HepG2 (cell line): ENCODE results near the gene BPIFB4. TPM values are rescaled to one million over a fixed set of nuclear protein-coding genes. Genes with fewer than 3 reads are reported as not detected.

Source experiments
- ATAC-seq: fragments of 200-7000 bp; cut with Tn5 transposase; 3 replicates; pipeline ENCODE4 v1.9.1; 2020; ENCODE audit warnings: mild to moderate bottlenecking, moderate library complexity
- BruUV-seq: library from RNA; stranded (reverse); fragments of 400-500 nt; replicated peaks from 2 replicates; lab custom pipeline; 2021; lab: Mats Ljungman, UMichigan
- CTCF ChIA-PET: fragments of 300-600 bp; formaldehyde crosslinking; extraction: SDS; loops from one replicate; lab custom pipeline; 2021; ENCODE audit warnings: low total read pairs, inconsistent platforms, low intra/inter-chr PET ratio; lab: Yijun Ruan, JAX
- POLR2A ChIA-PET: fragments of 350-600 bp; sonication (Branson Sonifier 250); formaldehyde crosslinking; loops from one replicate; lab custom pipeline; 2020; ENCODE audit warnings: antibody characterized with exemption, inconsistent platforms; lab: Yijun Ruan, JAX
- DNase-seq: peaks from one replicate; pipeline ENCODE4 v3.0.0-alpha.2; 2015; ENCODE audit warnings: low spot score
- FAIRE-seq: peaks from 3 replicates; lab custom pipeline; 2011; peaks lifted over from hg19 to GRCh38; lab: Jason Lieb, UNC
- H2AFZ ChIP-seq: one replicate; pipeline ENCODE4 v1.6.1; 2011; ENCODE audit warnings: low read length, inconsistent platforms
- H3K27ac ChIP-seq: fragments of 300-600 bp; 3 replicates; pipeline ENCODE4 v1.8.0; 2011; ENCODE audit warnings: mixed run types, mild to moderate bottlenecking, mixed read lengths, low read length, inconsistent platforms; ENCODE audit not compliant: insufficient read depth; ENCODE audit errors: extremely low read length
- H3K27me3 ChIP-seq, 2 experiments: fragments of 200-600 bp in 1 of 2; 2 replicates in 1 of 2; 3 replicates in 1 of 2; pipeline versions ENCODE4 v1.6.0 to v1.8.0; 2011; ENCODE audit warnings: low read length in 2 of 2, mild to moderate bottlenecking in 2 of 2, moderate library complexity in 2 of 2, inconsistent platforms in 1 of 2; ENCODE audit not compliant: insufficient read depth in 2 of 2, control insufficient read depth in 1 of 2
- H3K36me3 ChIP-seq, 2 experiments: fragments of 200-600 bp in 1 of 2; replicated peaks in 1 of 2; 2 replicates in 1 of 2; 3 replicates in 1 of 2; pipeline versions ENCODE4 v1.5.1 to v1.8.0; 2011; ENCODE audit warnings: low read length in 2 of 2, inconsistent platforms in 1 of 2; ENCODE audit not compliant: insufficient read depth in 2 of 2, control insufficient read depth in 1 of 2
- H3K4me1 ChIP-seq: 2 replicates; pipeline ENCODE4 v1.5.1; 2012; ENCODE audit warnings: low read length, inconsistent platforms; ENCODE audit not compliant: insufficient read depth
- H3K4me2 ChIP-seq: 2 replicates; pipeline ENCODE4 v1.6.0; 2011; ENCODE audit warnings: low read depth, low read length, inconsistent platforms
- H3K4me3 ChIP-seq, 3 experiments: fragments of 200-600 bp in 1 of 3; sonication (generic), shearing (Covaris generic) in 1 of 3; replicated peaks in 1 of 3; 2 replicates each; pipeline ENCODE4 v1.5.1; 2011 to 2016; ENCODE audit warnings: low read length in 3 of 3, inconsistent platforms in 2 of 3, low read depth in 2 of 3, mild to moderate bottlenecking in 2 of 3, control low read depth in 1 of 3, mixed read lengths in 1 of 3; ENCODE audit not compliant: insufficient read depth in 1 of 3
- H3K79me2 ChIP-seq: one replicate; pipeline ENCODE4 v1.6.1; 2011; ENCODE audit warnings: low read length, inconsistent platforms; ENCODE audit not compliant: insufficient read depth
- H3K9ac ChIP-seq: 2 replicates; pipeline ENCODE4 v1.6.0; 2011; ENCODE audit warnings: mild to moderate bottlenecking, low read depth, low read length, inconsistent platforms; ENCODE audit not compliant: insufficient read depth
- H3K9me3 ChIP-seq: 2 replicates; pipeline ENCODE4 v1.5.1; 2012; ENCODE audit warnings: mild to moderate bottlenecking, low read length
- H4K20me1 ChIP-seq: 2 replicates; pipeline ENCODE4 v1.6.0; 2011; ENCODE audit warnings: inconsistent platforms, mild to moderate bottlenecking, low read length, moderate library complexity; ENCODE audit not compliant: insufficient read depth
- GLMP ChIP-seq: sonication (generic); formaldehyde crosslinking; IDR thresholded peaks from 2 replicates; pipeline ENCODE4 v1.9.0; 2021; ENCODE audit warnings: missing genetic modification reagents, mild to moderate bottlenecking, borderline replicate concordance
- NPAS2 ChIP-seq: sonication (generic); formaldehyde crosslinking; IDR thresholded peaks from 2 replicates; pipeline ENCODE4 v1.8.0; 2022; ENCODE audit warnings: mild to moderate bottlenecking, missing genetic modification reagents, borderline replicate concordance
- POGK ChIP-seq: sonication (generic); formaldehyde crosslinking; conservative IDR thresholded peaks from 2 replicates; pipeline ENCODE4 v1.8.0; 2022; ENCODE audit warnings: mild to moderate bottlenecking, moderate library complexity, missing genetic modification reagents
- SNAPC4 ChIP-seq: sonication (generic); formaldehyde crosslinking; IDR thresholded peaks from 2 replicates; pipeline ENCODE4 v1.4.0; 2020; ENCODE audit warnings: mild to moderate bottlenecking, missing genetic modification reagents
- TMF1 ChIP-seq: sonication (generic); formaldehyde crosslinking; IDR thresholded peaks from 2 replicates; pipeline ENCODE4 v1.8.1; 2022; ENCODE audit warnings: low read depth, missing genetic modification reagents
- ZNF317 ChIP-seq: sonication (generic); formaldehyde crosslinking; IDR thresholded peaks from 2 replicates; pipeline ENCODE4 v1.5.0; 2020; ENCODE audit warnings: mild to moderate bottlenecking, missing genetic modification reagents
- ZNF737 ChIP-seq: sonication (generic); formaldehyde crosslinking; IDR thresholded peaks from 2 replicates; pipeline ENCODE4 v1.5.0; 2020; ENCODE audit warnings: missing genetic modification reagents, mild to moderate bottlenecking, borderline replicate concordance
- ZSCAN31 ChIP-seq: sonication (generic); formaldehyde crosslinking; IDR thresholded peaks from 2 replicates; pipeline ENCODE4 v1.5.0; 2020; ENCODE audit warnings: low read depth, mild to moderate bottlenecking, missing genetic modification reagents
- WGBS: methylation state at CpG from one replicate; pipeline ENCODE4 v1.1.6; 2017; ENCODE audit warnings: low lambda C conversion rate; 5-methylcytosine and 5-hydroxymethylcytosine counted together
- in situ Hi-C: cut with HindIII; loops from 2 replicates; pipeline ENCODE4 v1.10.0; 2017; ENCODE audit warnings: low pct_unique_long_range_greater_than_20kb; ENCODE audit not compliant: extremely low pct_ligation_motif_present
- intact Hi-C: fragments of 100-400 bp; cut with micrococcal nuclease; formaldehyde crosslinking; loops from one replicate; pipeline ENCODE4 v1.10.0; 2022; ENCODE audit not compliant: unreplicated experiment
- polyA plus RNA-seq, 8 experiments: library from polyadenylated mRNA; depleted of rRNA in 3 of 8; stranded (reverse) in 7 of 8; unstranded in 1 of 8; fragments of >200 nt; fragmentation: Illumina TruSeq in 4 of 8; extraction: Trizol in 4 of 8; gene quantifications; 2 replicates each; pipeline versions ENCODE4 v1.2.1 to v1.2.3, GENCODE V29; 2011 to 2016; ENCODE audit warnings: low read depth in 4 of 8, missing spikeins in 1 of 8, mixed read lengths in 1 of 8; ENCODE audit not compliant: insufficient read depth in 1 of 8
- total RNA-seq, 5 experiments: library from RNA; depleted of rRNA; stranded (reverse); fragments of >200 nt; fragmentation: Illumina TruSeq; extraction: Trizol; gene quantifications; 2 replicates each; pipeline ENCODE4 v1.2.3, GENCODE V29; 2016; ENCODE audit warnings: low read depth in 1 of 5
- TF ChIP-seq, protein P1 (sequence below): sonication (generic); formaldehyde crosslinking; IDR thresholded peaks from 2 replicates; pipeline ENCODE4 v1.4.0; 2020; ENCODE audit warnings: missing genetic modification reagents

Gene BPIFB4
- total and polyA plus RNA-seq, 2 of the 13 experiments (the other 11 are each of a cell fraction or from before 2014, with no cell fraction given), result 0.09 TPM; not detected in 1

DNA sequence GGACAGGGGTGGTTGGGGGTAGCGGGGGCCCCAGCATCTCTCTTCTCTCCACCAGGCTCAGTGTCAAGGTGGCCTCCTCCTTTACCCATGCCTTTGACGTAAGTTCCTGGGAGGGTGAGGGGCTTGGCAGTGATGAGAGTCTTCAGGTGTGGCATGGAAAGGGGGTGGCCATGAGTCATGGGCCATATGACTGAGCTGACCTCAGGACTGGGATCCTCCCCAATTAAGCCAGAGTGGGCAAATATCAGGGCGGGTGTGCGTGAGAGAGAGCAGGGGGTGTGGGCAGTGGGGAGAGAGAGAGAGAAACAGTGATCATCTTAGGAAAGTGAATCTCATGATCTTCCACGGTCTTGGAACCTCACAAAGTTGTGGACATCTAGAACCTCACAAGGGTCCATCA is 8.2 kb upstream of the BPIFB4 start (continued):
- TF ChIP-seq POGK, result no peak
- no peak for TF ChIP-seq SNAPC4

DNA sequence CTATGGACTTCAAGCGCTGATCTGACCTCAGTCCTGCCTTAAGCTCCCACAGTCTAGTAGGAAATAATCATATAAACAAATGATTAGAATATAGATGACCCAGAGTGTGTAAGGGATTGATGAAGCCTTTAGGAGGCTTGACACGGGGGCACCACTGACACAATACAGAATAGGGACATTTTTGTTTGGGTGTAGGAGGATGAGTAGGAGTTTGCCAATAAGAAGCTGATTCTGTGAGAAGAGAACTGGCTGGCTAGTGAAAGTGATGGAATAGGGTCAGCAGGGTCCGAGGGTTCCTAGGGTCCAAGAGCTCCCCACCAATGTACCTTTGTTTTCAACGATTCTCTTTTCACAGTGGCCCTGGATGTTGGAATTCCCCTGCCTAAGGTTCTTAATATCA is 7.1 kb upstream of the BPIFB4 start:
- DNase-seq (no peak), FAIRE-seq (no peak), ATAC-seq (no peak)
- intact Hi-C loops (no loop called here), in situ Hi-C loops (no loop called here)
- no peak overlapping the region for H3K4me3 ChIP-seq
- peaks cover 10 to 44% of the 10 kb centered on the region in 2 experiments for H3K27me3 ChIP-seq
- ChIA-PET CTCF (no interaction called here), POLR2A (no interaction called here)
- H3K79me2 ChIP-seq, result no peaks in the 10 kb centered on the region
- WGBS, result 8% methylated on average over 4 of the region's 4 CpGs
- no TSS peak for BruUV-seq
- H3K27ac ChIP-seq, result no peak overlapping the region
- H2AFZ ChIP-seq, result no peak overlapping the region
- H3K9me3 ChIP-seq, result no peaks in the 10 kb centered on the region
- H3K4me2 ChIP-seq, result no peak overlapping the region
- H3K9ac ChIP-seq, result no peak overlapping the region
- H4K20me1 ChIP-seq, result no peaks in the 10 kb centered on the region
- no peaks in the 10 kb centered on the region for H3K36me3 ChIP-seq
- H3K4me1 ChIP-seq, result no peaks in the 10 kb centered on the region
- TF ChIP-seq ZNF317 (CRISPR knock-in tag), result no peak
- no peak for TF ChIP-seq GLMP (CRISPR knock-in tag)
- TF ChIP-seq NPAS2 (CRISPR knock-in tag), result no peak
- TF ChIP-seq ZSCAN31 (CRISPR knock-in tag), result no peak
- TF ChIP-seq TMF1 (CRISPR knock-in tag), result no peak
- no peak for TF ChIP-seq ZNF737 (CRISPR knock-in tag)
- TF ChIP-seq, protein P1, sequence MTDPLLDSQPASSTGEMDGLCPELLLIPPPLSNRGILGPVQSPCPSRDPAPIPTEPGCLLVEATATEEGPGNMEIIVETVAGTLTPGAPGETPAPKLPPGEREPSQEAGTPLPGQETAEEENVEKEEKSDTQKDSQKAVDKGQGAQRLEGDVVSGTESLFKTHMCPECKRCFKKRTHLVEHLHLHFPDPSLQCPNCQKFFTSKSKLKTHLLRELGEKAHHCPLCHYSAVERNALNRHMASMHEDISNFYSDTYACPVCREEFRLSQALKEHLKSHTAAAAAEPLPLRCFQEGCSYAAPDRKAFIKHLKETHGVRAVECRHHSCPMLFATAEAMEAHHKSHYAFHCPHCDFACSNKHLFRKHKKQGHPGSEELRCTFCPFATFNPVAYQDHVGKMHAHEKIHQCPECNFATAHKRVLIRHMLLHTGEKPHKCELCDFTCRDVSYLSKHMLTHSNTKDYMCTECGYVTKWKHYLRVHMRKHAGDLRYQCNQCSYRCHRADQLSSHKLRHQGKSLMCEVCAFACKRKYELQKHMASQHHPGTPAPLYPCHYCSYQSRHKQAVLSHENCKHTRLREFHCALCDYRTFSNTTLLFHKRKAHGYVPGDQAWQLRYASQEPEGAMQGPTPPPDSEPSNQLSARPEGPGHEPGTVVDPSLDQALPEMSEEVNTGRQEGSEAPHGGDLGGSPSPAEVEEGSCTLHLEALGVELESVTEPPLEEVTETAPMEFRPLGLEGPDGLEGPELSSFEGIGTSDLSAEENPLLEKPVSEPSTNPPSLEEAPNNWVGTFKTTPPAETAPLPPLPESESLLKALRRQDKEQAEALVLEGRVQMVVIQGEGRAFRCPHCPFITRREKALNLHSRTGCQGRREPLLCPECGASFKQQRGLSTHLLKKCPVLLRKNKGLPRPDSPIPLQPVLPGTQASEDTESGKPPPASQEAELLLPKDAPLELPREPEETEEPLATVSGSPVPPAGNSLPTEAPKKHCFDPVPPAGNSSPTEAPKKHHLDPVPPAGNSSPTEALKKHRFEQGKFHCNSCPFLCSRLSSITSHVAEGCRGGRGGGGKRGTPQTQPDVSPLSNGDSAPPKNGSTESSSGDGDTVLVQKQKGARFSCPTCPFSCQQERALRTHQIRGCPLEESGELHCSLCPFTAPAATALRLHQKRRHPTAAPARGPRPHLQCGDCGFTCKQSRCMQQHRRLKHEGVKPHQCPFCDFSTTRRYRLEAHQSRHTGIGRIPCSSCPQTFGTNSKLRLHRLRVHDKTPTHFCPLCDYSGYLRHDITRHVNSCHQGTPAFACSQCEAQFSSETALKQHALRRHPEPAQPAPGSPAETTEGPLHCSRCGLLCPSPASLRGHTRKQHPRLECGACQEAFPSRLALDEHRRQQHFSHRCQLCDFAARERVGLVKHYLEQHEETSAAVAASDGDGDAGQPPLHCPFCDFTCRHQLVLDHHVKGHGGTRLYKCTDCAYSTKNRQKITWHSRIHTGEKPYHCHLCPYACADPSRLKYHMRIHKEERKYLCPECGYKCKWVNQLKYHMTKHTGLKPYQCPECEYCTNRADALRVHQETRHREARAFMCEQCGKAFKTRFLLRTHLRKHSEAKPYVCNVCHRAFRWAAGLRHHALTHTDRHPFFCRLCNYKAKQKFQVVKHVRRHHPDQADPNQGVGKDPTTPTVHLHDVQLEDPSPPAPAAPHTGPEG (CRISPR knock-in tag), result no peak
